A549 (cell line): ENCODE measurements around the gene SPATA13.

Experiments
- EP300 ChIP-seq, 2 experiments: fragments of >200 bp; sonication (Bioruptor Twin); formaldehyde crosslinking; IDR thresholded peaks; 2 replicates in 1 of 2; 3 replicates in 1 of 2; pipeline ENCODE4 v1.6.1; 2016 to 2017
- SMC3 ChIP-seq: fragments of >200 bp; sonication (Bioruptor Twin); formaldehyde crosslinking; IDR thresholded peaks from 3 replicates; pipeline ENCODE4 v1.6.1; 2018; ENCODE audit warnings: inconsistent platforms
- TF ChIP-seq, protein P1 (sequence below): fragments of >200 bp; sonication (Bioruptor Twin); formaldehyde crosslinking; IDR thresholded peaks from 3 replicates; pipeline ENCODE4 v1.5.1; 2016

- TF ChIP-seq, protein P1, sequence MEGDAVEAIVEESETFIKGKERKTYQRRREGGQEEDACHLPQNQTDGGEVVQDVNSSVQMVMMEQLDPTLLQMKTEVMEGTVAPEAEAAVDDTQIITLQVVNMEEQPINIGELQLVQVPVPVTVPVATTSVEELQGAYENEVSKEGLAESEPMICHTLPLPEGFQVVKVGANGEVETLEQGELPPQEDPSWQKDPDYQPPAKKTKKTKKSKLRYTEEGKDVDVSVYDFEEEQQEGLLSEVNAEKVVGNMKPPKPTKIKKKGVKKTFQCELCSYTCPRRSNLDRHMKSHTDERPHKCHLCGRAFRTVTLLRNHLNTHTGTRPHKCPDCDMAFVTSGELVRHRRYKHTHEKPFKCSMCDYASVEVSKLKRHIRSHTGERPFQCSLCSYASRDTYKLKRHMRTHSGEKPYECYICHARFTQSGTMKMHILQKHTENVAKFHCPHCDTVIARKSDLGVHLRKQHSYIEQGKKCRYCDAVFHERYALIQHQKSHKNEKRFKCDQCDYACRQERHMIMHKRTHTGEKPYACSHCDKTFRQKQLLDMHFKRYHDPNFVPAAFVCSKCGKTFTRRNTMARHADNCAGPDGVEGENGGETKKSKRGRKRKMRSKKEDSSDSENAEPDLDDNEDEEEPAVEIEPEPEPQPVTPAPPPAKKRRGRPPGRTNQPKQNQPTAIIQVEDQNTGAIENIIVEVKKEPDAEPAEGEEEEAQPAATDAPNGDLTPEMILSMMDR: no peak
- TF ChIP-seq SMC3 (no peak), EP300 (IDR thresholded peaks at IDR 0.05) (no peak)
Observed at GRCh38 chr13:24223341-24224231, 63.1 kb downstream of the SPATA13 start.
